Endothelial cell (in vitro differentiated cells): ENCODE results near the gene PRICKLE1. TPM values are rescaled to one million over a fixed set of nuclear protein-coding genes. Genes with fewer than 3 reads are reported as not detected.

ENCODE experiments used
- DNase-seq: peaks from one replicate; pipeline ENCODE4 v3.0.0; 2021; ENCODE audit warnings: low spot score
- H3K27ac Mint-ChIP-seq: one replicate; pipeline ENCODE4 v1.8.0; 2021; ENCODE audit warnings: mixed read lengths, inconsistent platforms; ENCODE audit not compliant: unreplicated experiment
- H3K27me3 Mint-ChIP-seq: one replicate; pipeline ENCODE4 v1.8.0; 2021; ENCODE audit warnings: mild to moderate bottlenecking, moderate library complexity, mixed read lengths, inconsistent platforms; ENCODE audit not compliant: unreplicated experiment
- H3K36me3 Mint-ChIP-seq: one replicate; pipeline ENCODE4 v1.8.0; 2021; ENCODE audit warnings: mild to moderate bottlenecking, low read depth, mixed read lengths, inconsistent platforms; ENCODE audit not compliant: unreplicated experiment
- H3K4me1 Mint-ChIP-seq: one replicate; pipeline ENCODE4 v1.8.0; 2021; ENCODE audit warnings: mild to moderate bottlenecking, mixed read lengths, inconsistent platforms; ENCODE audit not compliant: unreplicated experiment
- H3K4me3 Mint-ChIP-seq: one replicate; pipeline ENCODE4 v1.8.0; 2021; ENCODE audit warnings: mild to moderate bottlenecking, mixed read lengths, inconsistent platforms; ENCODE audit not compliant: unreplicated experiment
- H3K9me3 Mint-ChIP-seq: one replicate; pipeline ENCODE4 v1.8.0; 2021; ENCODE audit warnings: mixed read lengths, inconsistent platforms; ENCODE audit not compliant: unreplicated experiment
- total RNA-seq: library from RNA; stranded (reverse); fragmentation: NEBNext Ultra II Directional; extraction: Animal tissue kit (Norgen Biotek cat#: 25700); gene quantifications from one replicate; pipeline ENCODE4 v1.2.1, GENCODE V29; 2021; ENCODE audit not compliant: unreplicated experiment
- TF ChIP-seq, protein P1 (sequence below): fragments of 200-600 bp; sonication (generic); IDR thresholded peaks from one replicate; pipeline ENCODE4 v1.5.0; 2021; ENCODE audit warnings: antibody characterized with exemption; ENCODE audit not compliant: unreplicated experiment

The PRICKLE1 gene
- total RNA-seq, 1 donor from 2014 or later = 15.6 TPM

GRCh38 chr12:42570076-42570475, 19.5 kb downstream of the PRICKLE1 start:
- no peak overlapping the region for H3K27ac Mint-ChIP-seq
- peaks cover 2% of the 10 kb centered on the region for H3K27me3 Mint-ChIP-seq
- H3K4me3 Mint-ChIP-seq = no peak overlapping the region
- DNase-seq = no peak
- no peaks in the 10 kb centered on the region for H3K36me3 Mint-ChIP-seq
- H3K4me1 Mint-ChIP-seq = peaks cover 12% of the 10 kb centered on the region
- TF ChIP-seq, protein P1, sequence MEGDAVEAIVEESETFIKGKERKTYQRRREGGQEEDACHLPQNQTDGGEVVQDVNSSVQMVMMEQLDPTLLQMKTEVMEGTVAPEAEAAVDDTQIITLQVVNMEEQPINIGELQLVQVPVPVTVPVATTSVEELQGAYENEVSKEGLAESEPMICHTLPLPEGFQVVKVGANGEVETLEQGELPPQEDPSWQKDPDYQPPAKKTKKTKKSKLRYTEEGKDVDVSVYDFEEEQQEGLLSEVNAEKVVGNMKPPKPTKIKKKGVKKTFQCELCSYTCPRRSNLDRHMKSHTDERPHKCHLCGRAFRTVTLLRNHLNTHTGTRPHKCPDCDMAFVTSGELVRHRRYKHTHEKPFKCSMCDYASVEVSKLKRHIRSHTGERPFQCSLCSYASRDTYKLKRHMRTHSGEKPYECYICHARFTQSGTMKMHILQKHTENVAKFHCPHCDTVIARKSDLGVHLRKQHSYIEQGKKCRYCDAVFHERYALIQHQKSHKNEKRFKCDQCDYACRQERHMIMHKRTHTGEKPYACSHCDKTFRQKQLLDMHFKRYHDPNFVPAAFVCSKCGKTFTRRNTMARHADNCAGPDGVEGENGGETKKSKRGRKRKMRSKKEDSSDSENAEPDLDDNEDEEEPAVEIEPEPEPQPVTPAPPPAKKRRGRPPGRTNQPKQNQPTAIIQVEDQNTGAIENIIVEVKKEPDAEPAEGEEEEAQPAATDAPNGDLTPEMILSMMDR = no peak
- H3K9me3 Mint-ChIP-seq = no peaks in the 10 kb centered on the region

DNA sequence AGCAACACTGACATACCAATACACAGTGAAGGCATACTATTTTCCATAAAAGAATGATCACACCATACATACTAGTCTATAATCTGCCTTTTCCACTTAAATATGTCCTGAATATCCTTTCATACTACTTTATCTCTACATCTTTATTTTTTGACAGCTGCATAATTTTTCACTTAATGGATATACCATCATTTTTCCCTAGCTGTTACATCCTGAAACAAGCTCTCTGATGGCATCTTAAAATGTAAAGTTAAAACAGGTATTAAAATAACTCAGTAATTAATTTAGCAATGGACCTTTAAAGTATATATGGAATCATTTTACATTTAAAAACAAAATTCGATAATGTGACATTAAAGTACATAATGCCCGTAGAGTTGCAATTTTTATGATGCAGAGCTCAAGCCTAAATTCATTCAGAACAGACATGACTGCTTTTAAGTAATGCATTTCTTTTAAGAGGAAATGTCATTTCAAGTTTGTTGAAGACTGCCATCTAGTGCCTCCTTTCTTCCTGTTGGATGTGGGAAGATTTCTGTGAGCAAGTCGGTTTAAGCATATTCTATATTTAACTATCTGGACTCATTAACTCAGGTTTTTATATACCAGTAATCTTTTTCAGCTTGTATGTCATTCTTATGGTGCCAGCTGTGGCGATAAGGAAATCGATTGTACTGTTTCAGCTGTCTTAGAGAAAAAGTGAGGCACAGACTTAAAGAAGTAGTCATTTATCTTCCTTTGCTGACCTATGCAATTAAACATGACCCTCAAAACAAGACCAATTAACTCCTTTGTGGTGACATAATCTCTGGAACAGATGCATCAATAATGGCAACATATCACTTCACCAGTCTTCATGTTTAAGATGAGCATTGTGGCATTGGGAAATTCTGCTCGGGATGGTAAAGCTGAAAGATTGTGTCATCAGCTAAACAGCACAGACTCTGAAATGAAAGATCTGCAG, 20.3 kb downstream of the PRICKLE1 start:
- DNase-seq = no peak
- TF ChIP-seq, protein P1 = no peak
- Mint-ChIP-seq H3K27me3 (peaks cover 2% of the 10 kb centered on the region), H3K36me3 (no peaks in the 10 kb centered on the region), H3K4me3 (no peak overlapping the region), H3K4me1 (peaks cover 14% of the 10 kb centered on the region), H3K27ac (no peak overlapping the region), H3K9me3 (no peaks in the 10 kb centered on the region)

- H3K27ac Mint-ChIP-seq = no peak overlapping the region
- H3K27me3 Mint-ChIP-seq = peaks cover 2% of the 10 kb centered on the region
- no peak overlapping the region for H3K4me3 Mint-ChIP-seq
- no peaks in the 10 kb centered on the region for H3K9me3 Mint-ChIP-seq
- TF ChIP-seq, protein P1 = no peak
- H3K4me1 Mint-ChIP-seq = peaks cover 14% of the 10 kb centered on the region
- no peaks in the 10 kb centered on the region for H3K36me3 Mint-ChIP-seq
- DNase-seq = peak; percentile 14
Measured at GRCh38 chr12:42565633-42566032, 23.9 kb downstream of the PRICKLE1 start.

DNA sequence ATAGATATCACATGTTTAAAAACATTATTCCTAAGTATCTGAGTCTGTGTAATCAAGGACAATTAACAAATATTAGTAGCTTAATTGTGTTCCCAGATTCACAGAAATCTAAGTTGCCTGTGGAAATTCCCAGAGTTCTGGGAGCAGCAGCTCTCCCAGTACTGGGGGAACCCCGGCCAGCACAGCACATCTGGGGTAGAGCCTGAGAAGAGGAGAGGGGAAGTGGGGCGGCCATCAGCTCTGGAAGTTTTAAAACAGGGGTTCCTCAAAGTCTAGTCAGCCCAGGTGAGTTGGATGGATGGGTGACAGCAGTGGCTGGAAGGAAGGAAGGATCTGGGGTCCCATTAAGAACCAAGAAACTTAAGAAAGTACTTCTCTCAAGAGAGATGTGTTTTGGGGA, 24.6 kb downstream of the PRICKLE1 start:
- DNase-seq = no peak
- TF ChIP-seq, protein P1 = no peak
- Mint-ChIP-seq H3K9me3 (no peaks in the 10 kb centered on the region), H3K4me3 (no peak overlapping the region), H3K4me1 (peaks cover 14% of the 10 kb centered on the region), H3K36me3 (no peaks in the 10 kb centered on the region), H3K27me3 (peaks cover 2% of the 10 kb centered on the region), H3K27ac (no peak overlapping the region)

DNA sequence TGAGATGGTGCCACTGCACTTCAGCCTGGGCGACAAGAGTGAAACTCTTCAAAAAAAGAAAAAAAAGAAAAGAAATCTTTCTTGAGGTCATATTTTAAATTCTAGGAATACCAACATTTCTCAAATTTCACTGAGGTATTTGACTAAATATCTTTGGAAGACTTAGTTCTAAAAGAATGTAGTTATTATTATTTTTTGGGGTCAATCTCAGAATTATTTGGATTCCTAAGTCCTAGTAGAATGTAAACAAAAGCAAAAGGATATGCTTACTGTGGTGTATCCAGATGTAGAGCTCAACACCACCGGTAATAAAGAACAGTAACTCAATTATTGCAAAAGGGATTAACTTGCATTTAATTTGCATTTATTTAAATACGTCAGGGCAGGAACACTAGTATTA, 25.0 kb downstream of the PRICKLE1 start:
- H3K4me1 Mint-ChIP-seq = peaks cover 14% of the 10 kb centered on the region
- peaks cover 2% of the 10 kb centered on the region for H3K27me3 Mint-ChIP-seq
- H3K4me3 Mint-ChIP-seq = no peak overlapping the region
- no peaks in the 10 kb centered on the region for H3K36me3 Mint-ChIP-seq
- no peak for DNase-seq
- no peak overlapping the region for H3K27ac Mint-ChIP-seq
- TF ChIP-seq, protein P1 = no peak
- H3K9me3 Mint-ChIP-seq = no peaks in the 10 kb centered on the region
